GM23338 (cell line): ENCODE measurements around the gene TFEB. TPM values are rescaled to one million over a fixed set of nuclear protein-coding genes. Genes with fewer than 3 reads are reported as not detected.

ENCODE experiments used
- ATAC-seq: fragments of 200-7000 bp; cut with Tn5 transposase; 3 replicates; pipeline ENCODE4 v1.9.1; 2020
- DNase-seq: peaks from one replicate; pipeline ENCODE4 v3.0.0-alpha.2; 2015; ENCODE audit warnings: low spot score
- H2AFZ ChIP-seq: fragments of 200-600 bp; sonication (generic); 2 replicates; pipeline ENCODE4 v1.8.0; 2016; ENCODE audit warnings: antibody characterized with exemption, mild to moderate bottlenecking, moderate library complexity
- H3F3A ChIP-seq: fragments of 200-600 bp; sonication (generic); replicated peaks from 2 replicates; pipeline ENCODE4 v1.8.0; 2017; ENCODE audit warnings: antibody characterized with exemption, mixed run types, low read depth
- H3K27ac ChIP-seq: fragments of 200-600 bp; sonication (generic); 2 replicates; pipeline ENCODE4 v1.6.1; 2016; ENCODE audit warnings: low read depth
- H3K27me3 ChIP-seq: fragments of 200-600 bp; sonication (generic); 2 replicates; pipeline ENCODE4 v1.8.0; 2016; ENCODE audit warnings: mild to moderate bottlenecking, mixed run types, moderate library complexity; ENCODE audit not compliant: insufficient read depth
- H3K36me3 ChIP-seq: fragments of 200-600 bp; sonication (generic); 2 replicates; pipeline ENCODE4 v1.8.0; 2016; ENCODE audit warnings: mild to moderate bottlenecking; ENCODE audit not compliant: insufficient read depth
- H3K4me1 ChIP-seq: fragments of 200-600 bp; sonication (generic); 2 replicates; pipeline ENCODE4 v1.8.0; 2016; ENCODE audit warnings: mild to moderate bottlenecking, moderate library complexity; ENCODE audit not compliant: insufficient read depth
- H3K4me2 ChIP-seq: fragments of 200-600 bp; sonication (generic); 2 replicates; pipeline ENCODE4 v1.7.1; 2017; ENCODE audit warnings: mixed run types
- H3K4me3 ChIP-seq: fragments of 200-600 bp; sonication (generic); 2 replicates; pipeline ENCODE4 v1.6.1; 2016; ENCODE audit warnings: mixed run types
- H3K79me2 ChIP-seq: fragments of 200-600 bp; sonication (generic); replicated peaks from 2 replicates; pipeline ENCODE4 v1.8.0; 2017; ENCODE audit warnings: mild to moderate bottlenecking; ENCODE audit not compliant: insufficient read depth
- H3K9me2 ChIP-seq: fragments of 200-600 bp; sonication (generic); 2 replicates; pipeline ENCODE4 v1.8.0; 2017; ENCODE audit not compliant: insufficient read depth
- H4K20me1 ChIP-seq: fragments of 200-600 bp; sonication (generic); replicated peaks from 2 replicates; pipeline ENCODE4 v1.8.0; 2017; ENCODE audit warnings: mild to moderate bottlenecking; ENCODE audit not compliant: insufficient read depth
- H3K27ac Mint-ChIP-seq: 2 replicates; pipeline ENCODE4 v1.8.0; 2020; ENCODE audit warnings: inconsistent platforms, mild to moderate bottlenecking, moderate library complexity, mixed read lengths
- H3K27me3 Mint-ChIP-seq: 3 replicates; pipeline ENCODE4 v1.8.0; 2022; ENCODE audit warnings: low read depth, mild to moderate bottlenecking, moderate library complexity, mixed read lengths, inconsistent platforms; ENCODE audit not compliant: insufficient read depth, poor library complexity
- H3K36me3 Mint-ChIP-seq: 3 replicates; pipeline ENCODE4 v1.8.0; 2021; ENCODE audit warnings: low read depth, mild to moderate bottlenecking, inconsistent platforms, moderate library complexity, mixed read lengths
- H3K4me1 Mint-ChIP-seq: 3 replicates; pipeline ENCODE4 v1.8.0; 2020; ENCODE audit warnings: mild to moderate bottlenecking, inconsistent platforms, mixed read lengths
- H3K4me3 Mint-ChIP-seq: 3 replicates; pipeline ENCODE4 v1.8.0; 2021; ENCODE audit warnings: moderate library complexity, mild to moderate bottlenecking, inconsistent platforms, mixed read lengths
- H3K9me3 Mint-ChIP-seq: 3 replicates; pipeline ENCODE4 v1.8.0; 2020; ENCODE audit warnings: moderate library complexity, mild to moderate bottlenecking, inconsistent platforms, mixed read lengths
- CREB1 ChIP-seq: fragments of 250-450 bp; sonication (Bioruptor Pico); IDR thresholded peaks from 2 replicates; pipeline ENCODE4 v1.5.0; 2020; ENCODE audit warnings: low read depth, mild to moderate bottlenecking, moderate library complexity
- EZH2 ChIP-seq: fragments of 200-600 bp; sonication (generic); IDR thresholded peaks from one replicate; pipeline ENCODE4 v1.8.0; 2017; ENCODE audit warnings: antibody characterized with exemption, mild to moderate bottlenecking, low read depth; ENCODE audit not compliant: unreplicated experiment
- EZH2phosphoT487 ChIP-seq: fragments of 200-600 bp; sonication (generic); IDR thresholded peaks from one replicate; pipeline ENCODE4 v1.8.1; 2018; ENCODE audit warnings: antibody characterized with exemption; ENCODE audit not compliant: unreplicated experiment
- NANOG ChIP-seq: IDR thresholded peaks from 2 replicates; pipeline ENCODE4 v1.6.1; 2016; ENCODE audit warnings: antibody characterized with exemption, borderline replicate concordance
- POLR2AphosphoS5 ChIP-seq: IDR thresholded peaks from 2 replicates; pipeline ENCODE4 v1.6.1; 2016; ENCODE audit warnings: antibody characterized with exemption, low read depth
- STAT1 ChIP-seq: IDR thresholded peaks from one replicate; pipeline ENCODE4 v1.6.1; 2016; ENCODE audit warnings: antibody characterized with exemption; ENCODE audit not compliant: unreplicated experiment
- ZNF331 ChIP-seq: fragments of 250-450 bp; sonication (Bioruptor Pico); IDR thresholded peaks from 2 replicates; pipeline ENCODE4 v1.5.0; 2020; ENCODE audit warnings: low read depth, mild to moderate bottlenecking, moderate library complexity
- polyA plus RNA-seq: library from polyadenylated mRNA; unstranded; fragments of >200 nt; fragmentation: Nextera tagmentation; extraction: Ambion mirVana; gene quantifications from 2 replicates; pipeline ENCODE4 v1.2.1, GENCODE V29; 2016
- total RNA-seq: library from RNA; depleted of rRNA; stranded (reverse); fragments of >200 nt; shearing (Covaris generic); gene quantifications from 2 replicates; pipeline ENCODE4 v1.2.3, GENCODE V29; 2014
- TF ChIP-seq, protein P1 (sequence below): fragments of 250-450 bp; sonication (Bioruptor Pico); IDR thresholded peaks from 2 replicates; pipeline ENCODE4 v1.5.0; 2020; ENCODE audit warnings: mild to moderate bottlenecking, moderate library complexity

The TFEB gene
- total and polyA plus RNA-seq, 2 experiments from 2014 or later = 1.3 to 4.3 TPM

DNA sequence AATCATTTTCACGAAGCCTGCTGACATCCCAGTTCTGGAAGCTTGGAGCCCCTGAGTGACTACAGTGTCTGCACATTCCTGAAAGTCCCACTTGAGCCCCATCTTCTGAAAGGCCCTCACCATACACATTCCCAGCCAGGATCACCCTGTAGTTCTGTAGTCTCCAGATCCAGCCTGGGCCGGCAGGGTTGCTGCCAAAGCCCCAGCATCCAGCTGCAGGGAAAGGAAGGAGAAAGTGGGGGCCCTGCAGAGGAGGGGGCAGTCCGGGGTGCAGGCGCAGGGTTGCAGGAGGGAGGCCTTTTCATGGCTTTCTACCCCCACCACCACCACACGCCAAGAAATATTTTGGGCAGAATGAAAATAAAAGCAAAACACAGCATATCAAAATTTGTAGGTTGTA is 71.1 kb downstream of the TFEB start:
- peaks cover 11% of the 10 kb centered on the region; the same call in 1 of the 3 replicates for H3K4me1 Mint-ChIP-seq
- DNase-seq (no peak), ATAC-seq (no peak; the same call in 1 of the 3 replicates)
- peaks cover 10% of the 10 kb centered on the region for H3K27me3 Mint-ChIP-seq
- H3K79me2 ChIP-seq = no peaks in the 10 kb centered on the region
- peaks cover 4% of the 10 kb centered on the region; the same call in 1 of the 3 replicates for H3K9me3 Mint-ChIP-seq
- no peak overlapping the region for H3K4me3 Mint-ChIP-seq
- no peak overlapping the region for H3K27ac ChIP-seq
- no peak overlapping the region for H3K27ac Mint-ChIP-seq
- no peaks in the 10 kb centered on the region for H3K36me3 ChIP-seq
- no peak for TF ChIP-seq POLR2AphosphoS5
- no peak for TF ChIP-seq NANOG
- no peak for TF ChIP-seq CREB1
- no peak for TF ChIP-seq STAT1
- no peak for TF ChIP-seq EZH2phosphoT487
- no peak for TF ChIP-seq EZH2
- TF ChIP-seq, protein P1, sequence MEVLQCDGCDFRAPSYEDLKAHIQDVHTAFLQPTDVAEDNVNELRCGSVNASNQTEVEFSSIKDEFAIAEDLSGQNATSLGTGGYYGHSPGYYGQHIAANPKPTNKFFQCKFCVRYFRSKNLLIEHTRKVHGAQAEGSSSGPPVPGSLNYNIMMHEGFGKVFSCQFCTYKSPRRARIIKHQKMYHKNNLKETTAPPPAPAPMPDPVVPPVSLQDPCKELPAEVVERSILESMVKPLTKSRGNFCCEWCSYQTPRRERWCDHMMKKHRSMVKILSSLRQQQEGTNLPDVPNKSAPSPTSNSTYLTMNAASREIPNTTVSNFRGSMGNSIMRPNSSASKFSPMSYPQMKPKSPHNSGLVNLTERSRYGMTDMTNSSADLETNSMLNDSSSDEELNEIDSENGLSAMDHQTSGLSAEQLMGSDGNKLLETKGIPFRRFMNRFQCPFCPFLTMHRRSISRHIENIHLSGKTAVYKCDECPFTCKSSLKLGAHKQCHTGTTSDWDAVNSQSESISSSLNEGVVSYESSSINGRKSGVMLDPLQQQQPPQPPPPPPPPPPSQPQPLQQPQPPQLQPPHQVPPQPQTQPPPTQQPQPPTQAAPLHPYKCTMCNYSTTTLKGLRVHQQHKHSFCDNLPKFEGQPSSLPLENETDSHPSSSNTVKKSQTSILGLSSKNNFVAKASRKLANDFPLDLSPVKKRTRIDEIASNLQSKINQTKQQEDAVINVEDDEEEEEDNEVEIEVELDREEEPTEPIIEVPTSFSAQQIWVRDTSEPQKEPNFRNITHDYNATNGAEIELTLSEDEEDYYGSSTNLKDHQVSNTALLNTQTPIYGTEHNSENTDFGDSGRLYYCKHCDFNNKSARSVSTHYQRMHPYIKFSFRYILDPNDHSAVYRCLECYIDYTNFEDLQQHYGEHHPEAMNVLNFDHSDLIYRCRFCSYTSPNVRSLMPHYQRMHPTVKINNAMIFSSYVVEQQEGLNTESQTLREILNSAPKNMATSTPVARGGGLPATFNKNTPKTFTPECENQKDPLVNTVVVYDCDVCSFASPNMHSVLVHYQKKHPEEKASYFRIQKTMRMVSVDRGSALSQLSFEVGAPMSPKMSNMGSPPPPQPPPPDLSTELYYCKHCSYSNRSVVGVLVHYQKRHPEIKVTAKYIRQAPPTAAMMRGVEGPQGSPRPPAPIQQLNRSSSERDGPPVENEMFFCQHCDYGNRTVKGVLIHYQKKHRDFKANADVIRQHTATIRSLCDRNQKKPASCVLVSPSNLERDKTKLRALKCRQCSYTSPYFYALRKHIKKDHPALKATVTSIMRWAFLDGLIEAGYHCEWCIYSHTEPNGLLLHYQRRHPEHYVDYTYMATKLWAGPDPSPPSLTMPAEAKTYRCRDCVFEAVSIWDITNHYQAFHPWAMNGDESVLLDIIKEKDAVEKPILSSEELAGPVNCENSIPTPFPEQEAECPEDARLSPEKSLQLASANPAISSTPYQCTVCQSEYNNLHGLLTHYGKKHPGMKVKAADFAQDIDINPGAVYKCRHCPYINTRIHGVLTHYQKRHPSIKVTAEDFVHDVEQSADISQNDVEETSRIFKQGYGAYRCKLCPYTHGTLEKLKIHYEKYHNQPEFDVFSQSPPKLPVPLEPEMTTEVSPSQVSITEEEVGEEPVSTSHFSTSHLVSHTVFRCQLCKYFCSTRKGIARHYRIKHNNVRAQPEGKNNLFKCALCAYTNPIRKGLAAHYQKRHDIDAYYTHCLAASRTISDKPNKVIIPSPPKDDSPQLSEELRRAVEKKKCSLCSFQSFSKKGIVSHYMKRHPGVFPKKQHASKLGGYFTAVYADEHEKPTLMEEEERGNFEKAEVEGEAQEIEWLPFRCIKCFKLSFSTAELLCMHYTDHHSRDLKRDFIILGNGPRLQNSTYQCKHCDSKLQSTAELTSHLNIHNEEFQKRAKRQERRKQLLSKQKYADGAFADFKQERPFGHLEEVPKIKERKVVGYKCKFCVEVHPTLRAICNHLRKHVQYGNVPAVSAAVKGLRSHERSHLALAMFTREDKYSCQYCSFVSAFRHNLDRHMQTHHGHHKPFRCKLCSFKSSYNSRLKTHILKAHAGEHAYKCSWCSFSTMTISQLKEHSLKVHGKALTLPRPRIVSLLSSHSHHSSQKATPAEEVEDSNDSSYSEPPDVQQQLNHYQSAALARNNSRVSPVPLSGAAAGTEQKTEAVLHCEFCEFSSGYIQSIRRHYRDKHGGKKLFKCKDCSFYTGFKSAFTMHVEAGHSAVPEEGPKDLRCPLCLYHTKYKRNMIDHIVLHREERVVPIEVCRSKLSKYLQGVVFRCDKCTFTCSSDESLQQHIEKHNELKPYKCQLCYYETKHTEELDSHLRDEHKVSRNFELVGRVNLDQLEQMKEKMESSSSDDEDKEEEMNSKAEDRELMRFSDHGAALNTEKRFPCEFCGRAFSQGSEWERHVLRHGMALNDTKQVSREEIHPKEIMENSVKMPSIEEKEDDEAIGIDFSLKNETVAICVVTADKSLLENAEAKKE (CRISPR knock-in tag) = no peak
- no peak for TF ChIP-seq ZNF331 (CRISPR knock-in tag)
- no peaks in the 10 kb centered on the region; the same call in 2 of the 3 replicates for H3K36me3 Mint-ChIP-seq
- H4K20me1 ChIP-seq = no peaks in the 10 kb centered on the region
- no peak overlapping the region for H3K4me2 ChIP-seq
- H2AFZ ChIP-seq = no peak overlapping the region
- H3K9me2 ChIP-seq = peaks cover 7% of the 10 kb centered on the region; the same call in 1 of the 2 replicates
- no peak overlapping the region for H3K4me3 ChIP-seq
- no peaks in the 10 kb centered on the region; the same call in 1 of the 2 replicates for H3K4me1 ChIP-seq
- no peaks in the 10 kb centered on the region for H3K27me3 ChIP-seq
- no peaks in the 10 kb centered on the region for H3F3A ChIP-seq
